ENCODE measurements around the gene TCF7L2.

DNA sequence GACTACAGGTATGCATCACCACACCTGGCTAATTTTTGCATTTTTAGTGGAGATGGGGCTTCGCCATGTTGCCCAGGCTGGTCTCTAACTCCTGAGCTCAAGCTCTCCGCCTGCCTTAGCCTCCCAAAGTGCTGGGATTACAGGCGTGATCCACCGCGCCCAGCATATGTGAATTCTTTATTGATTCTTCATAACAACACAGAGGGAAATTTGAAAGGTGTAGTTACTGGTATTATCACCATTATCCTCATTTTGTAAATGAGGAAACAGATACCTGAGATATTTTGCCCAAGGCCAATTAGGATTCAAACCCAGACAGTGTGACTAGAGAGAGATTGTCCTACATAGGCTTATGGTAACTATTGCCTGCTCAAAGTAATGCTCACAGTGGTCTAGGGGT is 22.6 kb downstream of the TCF7L2 start:
- TF ChIP-seq, protein P1, sequence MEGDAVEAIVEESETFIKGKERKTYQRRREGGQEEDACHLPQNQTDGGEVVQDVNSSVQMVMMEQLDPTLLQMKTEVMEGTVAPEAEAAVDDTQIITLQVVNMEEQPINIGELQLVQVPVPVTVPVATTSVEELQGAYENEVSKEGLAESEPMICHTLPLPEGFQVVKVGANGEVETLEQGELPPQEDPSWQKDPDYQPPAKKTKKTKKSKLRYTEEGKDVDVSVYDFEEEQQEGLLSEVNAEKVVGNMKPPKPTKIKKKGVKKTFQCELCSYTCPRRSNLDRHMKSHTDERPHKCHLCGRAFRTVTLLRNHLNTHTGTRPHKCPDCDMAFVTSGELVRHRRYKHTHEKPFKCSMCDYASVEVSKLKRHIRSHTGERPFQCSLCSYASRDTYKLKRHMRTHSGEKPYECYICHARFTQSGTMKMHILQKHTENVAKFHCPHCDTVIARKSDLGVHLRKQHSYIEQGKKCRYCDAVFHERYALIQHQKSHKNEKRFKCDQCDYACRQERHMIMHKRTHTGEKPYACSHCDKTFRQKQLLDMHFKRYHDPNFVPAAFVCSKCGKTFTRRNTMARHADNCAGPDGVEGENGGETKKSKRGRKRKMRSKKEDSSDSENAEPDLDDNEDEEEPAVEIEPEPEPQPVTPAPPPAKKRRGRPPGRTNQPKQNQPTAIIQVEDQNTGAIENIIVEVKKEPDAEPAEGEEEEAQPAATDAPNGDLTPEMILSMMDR (conservative IDR thresholded peaks at IDR 0.05 in 1 of 2, IDR thresholded peaks at IDR 0.05 in 1 of 2; ENCODE audit: low read depth in 1 of 2, low read length in 2 of 2) = no peak
- no peak for TF ChIP-seq EZH2 (IDR thresholded peaks at IDR 0.05; ENCODE audit: low read length, missing control alignments)
